ENCODE results near the gene NDE1.

The NDE1 gene

GRCh38 chr16:15686287-15686686 is 36.2 kb downstream of the NDE1 start:
- TF ChIP-seq, protein P1, sequence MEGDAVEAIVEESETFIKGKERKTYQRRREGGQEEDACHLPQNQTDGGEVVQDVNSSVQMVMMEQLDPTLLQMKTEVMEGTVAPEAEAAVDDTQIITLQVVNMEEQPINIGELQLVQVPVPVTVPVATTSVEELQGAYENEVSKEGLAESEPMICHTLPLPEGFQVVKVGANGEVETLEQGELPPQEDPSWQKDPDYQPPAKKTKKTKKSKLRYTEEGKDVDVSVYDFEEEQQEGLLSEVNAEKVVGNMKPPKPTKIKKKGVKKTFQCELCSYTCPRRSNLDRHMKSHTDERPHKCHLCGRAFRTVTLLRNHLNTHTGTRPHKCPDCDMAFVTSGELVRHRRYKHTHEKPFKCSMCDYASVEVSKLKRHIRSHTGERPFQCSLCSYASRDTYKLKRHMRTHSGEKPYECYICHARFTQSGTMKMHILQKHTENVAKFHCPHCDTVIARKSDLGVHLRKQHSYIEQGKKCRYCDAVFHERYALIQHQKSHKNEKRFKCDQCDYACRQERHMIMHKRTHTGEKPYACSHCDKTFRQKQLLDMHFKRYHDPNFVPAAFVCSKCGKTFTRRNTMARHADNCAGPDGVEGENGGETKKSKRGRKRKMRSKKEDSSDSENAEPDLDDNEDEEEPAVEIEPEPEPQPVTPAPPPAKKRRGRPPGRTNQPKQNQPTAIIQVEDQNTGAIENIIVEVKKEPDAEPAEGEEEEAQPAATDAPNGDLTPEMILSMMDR (IDR thresholded peaks at IDR 0.05; ENCODE audit: insufficient read depth, low read length, poor library complexity, severe bottlenecking) = no peak
- no peak for TF ChIP-seq EZH2phosphoT487 (conservative IDR thresholded peaks at IDR 0.05; ENCODE audit: low read length)
- no peaks in the 10 kb centered on the region for H3K9me2 ChIP-seq (replicated peaks; ENCODE audit: insufficient read depth, low read length)
- H3F3A ChIP-seq (ENCODE audit: insufficient read depth) = no peaks in the 10 kb centered on the region
- 0 out of 2 replicates have a peak, but pooled peaks cover 3% of the 10 kb centered on the region for H3K79me2 ChIP-seq (ENCODE audit: insufficient read depth, low read length)
- H3K27ac ChIP-seq (ENCODE audit: low read depth, low read length) = no peak overlapping the region
- no peaks in the 10 kb centered on the region for H3K9me3 ChIP-seq (ENCODE audit: insufficient read depth, low read length)
- no peak overlapping the region for H2AFZ ChIP-seq (ENCODE audit: low read depth, low read length, severe bottlenecking)
- H3K36me3 ChIP-seq (ENCODE audit: low read length) = peaks cover 9% of the 10 kb centered on the region; the same call in 1 of the 2 replicates
- H3K4me2 ChIP-seq (ENCODE audit: low read depth, low read length, poor library complexity, severe bottlenecking) = no peak overlapping the region
- H3K4me3 ChIP-seq (ENCODE audit: insufficient read depth, low read length, poor library complexity, severe bottlenecking) = no peak overlapping the region
- H3K9ac ChIP-seq (ENCODE audit: low read length) = no peak overlapping the region
- H3K27me3 ChIP-seq (ENCODE audit: low read length) = no peaks in the 10 kb centered on the region
- 0 out of 2 replicates have a peak, but pooled peaks cover 4% of the 10 kb centered on the region for H4K20me1 ChIP-seq (ENCODE audit: low read depth, low read length)

DNA sequence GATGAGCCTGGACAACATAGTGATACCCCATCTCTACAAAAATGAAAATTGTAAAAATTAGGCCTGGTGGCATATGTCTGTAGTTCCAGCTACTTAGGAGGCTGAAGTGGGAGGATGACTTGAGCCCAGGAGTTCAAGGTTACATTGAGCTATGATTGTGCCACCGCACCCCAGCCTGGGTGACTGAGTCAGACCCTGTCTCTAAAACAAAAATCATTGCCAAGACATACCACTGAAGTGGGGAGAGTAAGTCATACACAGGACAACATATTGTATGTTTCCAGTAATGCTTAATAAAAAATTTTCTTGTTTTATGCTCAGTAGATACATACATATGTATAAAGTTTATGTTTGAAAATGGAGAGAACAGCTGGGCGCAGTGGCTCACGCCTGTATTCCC is 39.2 kb downstream of the NDE1 start:
- Histone ChIP-seq H3K79me2 (ENCODE audit: insufficient read depth, low read length) (no peaks in the 10 kb centered on the region), H3K9ac (ENCODE audit: low read length) (no peak overlapping the region), H3K9me3 (ENCODE audit: insufficient read depth, low read length) (no peaks in the 10 kb centered on the region), H3K4me3 (ENCODE audit: insufficient read depth, low read length, poor library complexity, severe bottlenecking) (no peak overlapping the region), H3K27ac (ENCODE audit: low read depth, low read length) (no peak overlapping the region), H3F3A (ENCODE audit: insufficient read depth) (no peaks in the 10 kb centered on the region), H2AFZ (ENCODE audit: low read depth, low read length, severe bottlenecking) (no peak overlapping the region), H3K36me3 (ENCODE audit: low read length) (peaks cover 10% of the 10 kb centered on the region; the same call in 1 of the 2 replicates), H3K4me2 (ENCODE audit: low read depth, low read length, poor library complexity, severe bottlenecking) (no peak overlapping the region), H3K9me2 (replicated peaks; ENCODE audit: insufficient read depth, low read length) (no peaks in the 10 kb centered on the region), H4K20me1 (ENCODE audit: low read depth, low read length) (0 out of 2 replicates have a peak, but pooled peaks cover 4% of the 10 kb centered on the region), H3K27me3 (ENCODE audit: low read length) (no peaks in the 10 kb centered on the region)
- no peak for TF ChIP-seq EZH2phosphoT487 (conservative IDR thresholded peaks at IDR 0.05; ENCODE audit: low read length)
- TF ChIP-seq, protein P1 (IDR thresholded peaks at IDR 0.05; ENCODE audit: insufficient read depth, low read length, poor library complexity, severe bottlenecking) = no peak

GRCh38 chr16:15690296-15690695 is 40.3 kb downstream of the NDE1 start:
- H3F3A ChIP-seq (ENCODE audit: insufficient read depth) = no peaks in the 10 kb centered on the region
- no peak overlapping the region for H2AFZ ChIP-seq (ENCODE audit: low read depth, low read length, severe bottlenecking)
- no peak overlapping the region for H3K27ac ChIP-seq (ENCODE audit: low read depth, low read length)
- H3K4me3 ChIP-seq (ENCODE audit: insufficient read depth, low read length, poor library complexity, severe bottlenecking) = no peak overlapping the region
- H4K20me1 ChIP-seq (ENCODE audit: low read depth, low read length) = no peaks in the 10 kb centered on the region
- H3K9ac ChIP-seq (ENCODE audit: low read length) = no peak overlapping the region
- H3K36me3 ChIP-seq (ENCODE audit: low read length) = peaks cover 14% of the 10 kb centered on the region; the same call in 1 of the 2 replicates
- no peaks in the 10 kb centered on the region for H3K9me2 ChIP-seq (replicated peaks; ENCODE audit: insufficient read depth, low read length)
- TF ChIP-seq, protein P1 (IDR thresholded peaks at IDR 0.05; ENCODE audit: insufficient read depth, low read length, poor library complexity, severe bottlenecking) = no peak
- TF ChIP-seq EZH2phosphoT487 (conservative IDR thresholded peaks at IDR 0.05; ENCODE audit: low read length) = no peak
- H3K79me2 ChIP-seq (ENCODE audit: insufficient read depth, low read length) = no peaks in the 10 kb centered on the region
- H3K9me3 ChIP-seq (ENCODE audit: insufficient read depth, low read length) = no peaks in the 10 kb centered on the region
- no peaks in the 10 kb centered on the region for H3K27me3 ChIP-seq (ENCODE audit: low read length)
- no peak overlapping the region for H3K4me2 ChIP-seq (ENCODE audit: low read depth, low read length, poor library complexity, severe bottlenecking)
